Effector memory CD8-positive, alpha-beta T cell (primary cell): ENCODE measurements around the gene HOXA9.

Source experiments
- ATAC-seq: fragments of 150-1000 bp; cut with Tn5 transposase; replicated peaks from 2 replicates; pipeline ENCODE4 v1.10.0; 2021; ENCODE audit warnings: mild to moderate bottlenecking, moderate library complexity
- DNase-seq, 3 experiments: peaks; one replicate each; pipeline ENCODE4 v3.0.0; 2021
- H3K27ac Mint-ChIP-seq, 2 donors: one replicate each; pipeline ENCODE4 v1.8.0; 2022; ENCODE audit warnings: mild to moderate bottlenecking in 2 of 2, mixed read lengths in 2 of 2, moderate library complexity in 2 of 2
- H3K27me3 Mint-ChIP-seq, 2 donors: one replicate each; pipeline ENCODE4 v1.8.0; 2022; ENCODE audit warnings: mixed read lengths in 2 of 2
- H3K36me3 Mint-ChIP-seq: one replicate; pipeline ENCODE4 v1.8.0; 2022; ENCODE audit warnings: mild to moderate bottlenecking, moderate library complexity, mixed read lengths; ENCODE audit not compliant: insufficient read depth
- H3K4me1 Mint-ChIP-seq, 2 donors: one replicate each; pipeline ENCODE4 v1.8.0; 2022; ENCODE audit warnings: low read depth in 2 of 2, mixed read lengths in 2 of 2
- H3K4me3 Mint-ChIP-seq, 2 donors: one replicate each; pipeline ENCODE4 v1.8.0; 2022; ENCODE audit warnings: mild to moderate bottlenecking in 2 of 2, mixed read lengths in 2 of 2, moderate library complexity in 2 of 2
- H3K9me3 Mint-ChIP-seq, 2 donors: one replicate each; pipeline ENCODE4 v1.8.0; 2022; ENCODE audit warnings: mixed read lengths in 2 of 2

HOXA9 gene

DNA sequence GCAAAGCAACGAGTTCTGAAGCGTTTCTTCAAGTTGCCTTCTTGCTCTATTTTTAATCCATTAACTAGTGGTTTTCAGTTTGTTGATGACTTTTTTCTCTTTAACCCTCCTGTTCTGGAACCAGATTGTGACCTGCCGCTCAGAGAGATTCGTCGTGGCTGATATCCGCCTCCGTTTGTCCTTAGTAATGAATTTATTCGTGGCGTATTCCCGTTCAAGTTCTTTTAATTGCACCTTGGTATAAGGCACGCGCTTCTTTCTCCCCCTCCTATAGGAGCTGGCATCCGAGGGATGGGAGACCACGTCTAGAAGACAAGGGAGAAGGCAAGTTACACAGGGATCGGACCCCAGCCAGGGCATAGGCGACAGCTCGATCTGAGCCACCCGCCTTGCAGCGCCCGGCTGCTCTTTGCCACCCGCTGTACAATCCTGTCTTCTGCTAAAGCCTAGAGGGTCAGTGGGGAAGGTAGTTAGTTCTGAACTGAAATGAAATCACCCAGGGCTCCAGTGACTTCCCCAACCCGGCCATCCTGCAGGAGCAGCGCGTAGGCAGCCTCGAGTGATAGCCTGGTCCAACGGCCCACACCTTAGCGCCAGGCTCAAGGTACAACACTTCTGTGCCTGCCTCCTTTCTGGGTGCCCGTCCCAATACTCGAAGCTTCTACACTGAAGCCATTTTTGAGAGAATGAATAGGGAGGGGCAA is 33.0 kb upstream of the HOXA9 start:
- H3K4me3 Mint-ChIP-seq: peak overlapping the region; percentile 74 to 75
- DNase-seq: no peak
- H3K4me1 Mint-ChIP-seq: peaks cover 31 to 37% of the 10 kb centered on the region in 2 donors
- ATAC-seq: no peak
- H3K27me3 Mint-ChIP-seq: peaks cover 90 to 100% of the 10 kb centered on the region in 2 donors
- H3K9me3 Mint-ChIP-seq: no peaks in the 10 kb centered on the region
- H3K36me3 Mint-ChIP-seq: peaks cover 25% of the 10 kb centered on the region
- peak overlapping the region in 1 of 2 donors; percentile 57 for H3K27ac Mint-ChIP-seq

DNA sequence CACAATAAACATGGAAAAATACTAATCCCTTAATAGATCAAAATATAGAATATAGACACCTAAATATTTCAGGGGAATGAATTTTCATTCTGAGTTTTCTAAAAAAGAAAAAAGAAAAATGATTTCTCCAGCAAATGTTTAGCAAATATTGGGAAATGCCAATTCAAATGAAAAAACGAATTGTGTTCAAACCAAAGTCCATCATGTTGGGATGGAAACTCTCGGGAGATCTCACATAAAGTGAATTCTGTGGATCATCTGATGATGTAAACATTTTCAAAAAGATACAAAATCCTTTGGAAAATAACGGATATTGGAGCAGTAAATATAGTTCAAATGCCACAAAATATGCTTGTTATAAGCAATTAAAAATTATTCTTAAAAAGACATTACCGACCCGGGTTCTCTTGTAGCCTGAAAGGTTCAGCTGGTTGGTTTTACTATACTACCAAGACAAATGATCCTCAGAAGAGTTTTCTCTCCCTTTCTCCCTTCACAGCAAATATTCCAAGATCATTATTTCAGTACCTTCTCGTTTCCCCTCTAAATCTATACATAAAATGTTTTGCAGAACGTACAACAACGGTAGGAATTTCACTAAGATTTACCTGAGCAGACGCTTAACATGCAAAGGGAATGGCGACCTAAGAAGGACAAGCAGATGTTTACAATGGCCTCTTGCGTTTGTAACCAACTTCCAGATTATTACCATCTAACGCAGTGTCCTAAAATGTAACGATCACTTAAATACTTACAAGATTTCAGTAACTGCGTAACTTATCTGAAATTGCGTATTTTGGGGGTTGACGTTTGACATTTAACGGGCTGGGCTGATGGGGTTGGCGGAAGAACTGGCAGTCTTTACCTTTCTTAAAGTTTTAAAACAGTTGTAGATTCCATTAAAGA is 32.1 kb upstream of the HOXA9 start:
- DNase-seq: no peak
- H3K4me3 Mint-ChIP-seq: no peak overlapping the region
- no peak for ATAC-seq
- no peaks in the 10 kb centered on the region for H3K9me3 Mint-ChIP-seq
- peaks cover 31 to 37% of the 10 kb centered on the region in 2 donors for H3K4me1 Mint-ChIP-seq
- peaks cover 23% of the 10 kb centered on the region for H3K36me3 Mint-ChIP-seq
- H3K27me3 Mint-ChIP-seq: peaks cover 83 to 97% of the 10 kb centered on the region in 2 donors
- H3K27ac Mint-ChIP-seq: peak overlapping the region in 1 of 2 donors; percentile 57

DNA sequence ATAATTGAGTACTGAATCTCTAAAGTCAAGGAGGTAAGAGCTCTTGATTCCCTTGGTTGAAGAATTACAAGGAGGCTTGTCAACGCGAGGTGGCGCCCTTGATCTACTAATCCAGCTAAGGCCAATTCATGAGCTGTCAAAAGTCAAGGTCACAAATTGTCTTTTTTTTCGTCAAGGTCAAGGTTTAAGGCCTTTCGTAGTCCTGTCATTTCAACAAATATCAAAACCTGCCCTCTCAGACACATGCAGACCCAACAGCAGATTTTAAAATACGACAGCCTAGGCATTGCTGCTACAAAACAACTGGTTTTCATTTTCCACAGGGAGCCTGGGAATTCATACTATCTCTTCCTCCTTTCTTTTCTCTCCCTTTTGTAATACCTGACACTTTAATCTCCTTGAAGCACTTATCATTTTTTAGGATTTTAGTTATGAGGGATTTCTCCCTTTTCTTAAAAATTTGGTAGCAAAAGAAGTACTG is 31.0 kb upstream of the HOXA9 start:
- Mint-ChIP-seq H3K4me3 (no peak overlapping the region), H3K4me1 (peaks cover 29 to 32% of the 10 kb centered on the region in 2 donors), H3K9me3 (no peaks in the 10 kb centered on the region), H3K27me3 (peaks cover 83 to 97% of the 10 kb centered on the region in 2 donors), H3K27ac (no peak overlapping the region), H3K36me3 (peaks cover 27% of the 10 kb centered on the region)
- DNase-seq (peak; percentile 80 to 82 (median 80)), ATAC-seq (peak; percentile 42)

DNA sequence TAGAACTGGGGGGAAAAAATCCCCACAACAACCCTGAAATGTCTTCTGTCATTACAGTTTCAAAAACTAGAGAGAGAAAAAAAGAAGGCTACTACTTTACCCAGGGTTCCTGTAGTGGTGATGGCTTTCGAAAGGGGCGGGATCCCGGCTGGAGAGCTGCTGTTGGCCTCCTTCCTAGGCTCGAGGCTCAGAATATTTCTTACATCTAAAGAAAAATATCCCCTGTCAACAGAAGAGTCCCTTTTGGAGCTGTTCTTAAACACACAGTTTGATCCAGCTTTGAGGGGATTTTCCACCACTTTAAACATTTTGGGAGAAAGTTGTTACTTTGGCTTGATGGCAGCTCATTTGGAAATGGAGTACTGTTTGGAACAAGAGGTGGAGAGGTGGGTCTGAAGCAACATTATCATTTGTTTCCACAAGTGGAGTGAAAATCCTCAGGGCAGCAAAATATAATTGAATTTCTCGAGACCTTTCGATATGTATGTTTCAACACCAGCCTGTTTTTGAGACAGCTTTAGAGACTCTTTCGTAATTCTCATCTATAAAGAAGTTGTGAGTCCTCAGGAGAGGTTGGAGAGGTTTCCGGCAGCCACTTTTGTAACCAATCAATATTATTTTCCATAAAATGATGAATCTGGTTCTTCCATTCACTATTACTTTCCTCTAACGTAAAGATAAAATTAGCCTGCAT is 29.5 kb upstream of the HOXA9 start:
- Mint-ChIP-seq H3K27ac (no peak overlapping the region), H3K4me1 (peaks cover 19 to 24% of the 10 kb centered on the region in 2 donors), H3K9me3 (no peaks in the 10 kb centered on the region), H3K27me3 (peaks cover 83 to 97% of the 10 kb centered on the region in 2 donors), H3K36me3 (peaks cover 20% of the 10 kb centered on the region), H3K4me3 (no peak overlapping the region)
- DNase-seq: no peak
- no peak for ATAC-seq

DNA sequence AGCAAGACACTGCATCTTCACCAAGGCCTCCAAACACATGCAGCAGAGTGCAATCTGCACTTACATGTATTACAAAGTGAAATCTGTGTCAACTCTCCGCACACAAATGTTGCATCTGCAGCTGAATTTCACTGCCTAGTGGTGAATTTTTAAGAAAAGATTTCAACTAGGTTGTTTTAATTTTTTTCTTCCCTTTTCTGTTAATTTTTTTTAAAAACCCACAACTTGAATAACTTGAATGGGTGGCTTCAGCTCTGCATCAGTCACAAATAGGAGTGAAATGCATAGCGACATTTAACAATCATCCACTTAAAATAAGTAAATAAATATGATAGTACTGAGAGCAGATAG is 28.6 kb upstream of the HOXA9 start:
- no peaks in the 10 kb centered on the region for H3K9me3 Mint-ChIP-seq
- peaks cover 17 to 29% of the 10 kb centered on the region in 2 donors for H3K4me1 Mint-ChIP-seq
- H3K4me3 Mint-ChIP-seq: peak overlapping the region in 1 of 2 donors; percentile 65
- DNase-seq: no peak
- ATAC-seq: no peak
- H3K27ac Mint-ChIP-seq: no peak overlapping the region
- peaks cover 25% of the 10 kb centered on the region for H3K36me3 Mint-ChIP-seq
- H3K27me3 Mint-ChIP-seq: peaks cover 85 to 97% of the 10 kb centered on the region in 2 donors

DNA sequence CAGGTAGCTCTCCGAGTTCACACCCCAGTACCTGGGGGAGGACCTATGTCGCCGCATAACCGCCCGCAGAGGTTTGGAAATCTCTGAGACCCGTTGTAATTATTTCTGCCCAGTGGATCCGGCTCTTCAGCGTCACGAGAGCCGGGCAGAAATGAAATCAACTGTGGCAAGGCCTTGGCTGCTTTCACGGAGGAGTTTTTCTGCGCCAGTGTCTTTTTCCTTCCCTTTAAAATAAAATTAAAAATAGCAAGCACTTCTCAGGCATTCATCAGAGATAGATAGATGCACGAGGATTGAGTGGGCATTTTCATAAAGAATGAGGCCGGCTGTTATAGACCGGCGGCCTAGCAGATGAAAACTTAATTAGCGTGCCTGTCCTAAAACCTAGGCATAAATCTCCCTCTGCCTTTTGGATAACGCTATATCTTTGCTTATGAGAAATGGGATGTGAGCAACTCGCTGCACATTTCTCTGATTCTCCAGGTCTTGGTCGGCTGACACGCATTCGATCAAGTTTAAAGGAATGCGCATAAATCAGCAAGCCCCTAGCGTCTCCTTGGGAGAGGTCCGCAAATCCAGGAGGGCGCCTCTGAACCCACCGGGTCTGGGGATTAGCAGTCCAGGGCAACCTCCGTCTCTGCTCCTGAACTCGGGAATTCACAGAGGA is 28.1 kb upstream of the HOXA9 start:
- H3K4me1 Mint-ChIP-seq: peaks cover 16 to 30% of the 10 kb centered on the region in 2 donors
- H3K27ac Mint-ChIP-seq: no peak overlapping the region
- H3K36me3 Mint-ChIP-seq: peaks cover 26% of the 10 kb centered on the region
- no peak for DNase-seq
- ATAC-seq: no peak
- H3K9me3 Mint-ChIP-seq: no peaks in the 10 kb centered on the region
- peak overlapping the region in 1 of 2 donors; percentile 65 for H3K4me3 Mint-ChIP-seq
- peaks cover 85 to 97% of the 10 kb centered on the region in 2 donors for H3K27me3 Mint-ChIP-seq

DNA sequence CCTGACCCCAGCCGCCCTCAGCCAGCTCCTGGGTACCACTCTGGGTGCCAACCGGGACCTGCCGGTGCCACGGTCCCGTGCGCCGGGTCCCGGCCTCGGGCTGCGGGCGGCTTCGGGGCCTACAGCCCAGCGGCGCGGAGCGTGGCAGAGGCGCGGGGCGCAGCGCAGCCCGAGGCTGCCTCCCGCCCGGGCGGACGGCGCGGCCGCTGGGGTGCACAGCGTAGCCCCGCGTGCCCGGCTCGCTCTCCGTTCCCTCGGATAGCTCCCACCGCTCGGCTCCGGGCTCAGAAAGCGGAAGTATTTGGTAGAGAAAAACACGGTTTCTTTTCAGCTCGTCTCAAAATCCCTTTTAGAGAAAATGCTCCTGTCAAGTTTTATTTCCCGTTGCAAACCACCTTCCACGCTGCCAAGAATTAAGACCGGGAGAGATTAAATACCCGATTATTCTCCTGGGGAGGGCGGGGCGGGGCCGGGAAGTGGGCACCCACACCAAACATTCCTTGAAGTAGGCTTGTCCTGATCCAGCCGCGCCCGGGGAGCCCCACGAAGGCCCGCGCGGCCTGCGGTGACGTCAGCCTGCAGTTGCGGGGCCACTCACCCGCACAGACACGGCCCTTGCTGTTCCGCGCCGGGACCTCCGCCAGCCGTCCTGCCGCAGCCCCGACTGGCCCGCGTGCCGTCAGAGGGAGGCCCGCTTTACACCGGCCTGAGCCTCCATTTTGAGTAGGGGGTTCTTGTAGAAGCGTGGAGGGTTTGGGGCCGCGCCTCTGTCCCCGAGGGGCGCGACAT is 27.4 kb upstream of the HOXA9 start:
- Mint-ChIP-seq H3K36me3 (peaks cover 23% of the 10 kb centered on the region), H3K4me3 (peak overlapping the region; percentile 40 to 65), H3K27me3 (peaks cover 85 to 97% of the 10 kb centered on the region in 2 donors), H3K9me3 (no peaks in the 10 kb centered on the region), H3K4me1 (peaks cover 20 to 34% of the 10 kb centered on the region in 2 donors), H3K27ac (no peak overlapping the region)
- ATAC-seq (peak; percentile 64), DNase-seq (no peak)

DNA sequence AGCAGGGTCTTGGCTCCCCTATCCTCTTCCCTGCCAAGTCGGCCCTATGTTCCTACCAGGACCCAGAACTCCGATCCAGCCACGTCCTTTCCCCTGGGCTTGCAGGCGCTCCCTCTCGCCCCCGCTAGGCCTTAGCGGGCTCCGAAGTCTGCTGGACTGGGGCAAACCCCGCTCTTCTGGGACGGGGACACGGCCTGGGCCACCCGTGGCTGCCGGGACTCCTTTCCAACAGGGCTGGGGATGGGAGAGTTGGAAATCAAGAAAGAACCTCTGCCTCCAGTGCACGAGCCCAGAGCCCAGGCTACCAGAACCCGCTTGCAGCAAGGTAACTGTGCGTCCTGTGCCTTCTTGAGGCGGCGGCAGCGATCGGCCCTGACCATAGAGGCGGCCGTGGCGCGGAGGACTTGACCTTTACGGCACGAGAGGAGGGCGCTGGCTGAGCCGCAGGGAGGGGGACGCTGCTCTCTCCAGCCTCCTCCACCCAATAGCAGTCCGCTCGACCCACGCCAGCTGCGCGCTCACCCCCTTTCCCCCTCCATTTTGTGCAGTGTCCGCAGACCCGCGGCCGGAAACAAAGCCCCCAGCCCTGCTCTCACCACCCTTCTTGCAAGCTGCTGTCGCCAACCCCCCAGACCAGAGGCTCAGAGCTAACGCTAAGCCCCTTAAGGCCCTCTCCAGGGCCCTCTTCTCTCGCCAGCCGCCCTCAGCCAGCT is 26.7 kb upstream of the HOXA9 start:
- no peak for DNase-seq
- Mint-ChIP-seq H3K4me3 (peak overlapping the region; percentile 40 to 65), H3K36me3 (peaks cover 22% of the 10 kb centered on the region), H3K27me3 (peaks cover 84 to 97% of the 10 kb centered on the region in 2 donors), H3K4me1 (peaks cover 22 to 34% of the 10 kb centered on the region in 2 donors), H3K9me3 (no peaks in the 10 kb centered on the region), H3K27ac (no peak overlapping the region)
- ATAC-seq: no peak

DNA sequence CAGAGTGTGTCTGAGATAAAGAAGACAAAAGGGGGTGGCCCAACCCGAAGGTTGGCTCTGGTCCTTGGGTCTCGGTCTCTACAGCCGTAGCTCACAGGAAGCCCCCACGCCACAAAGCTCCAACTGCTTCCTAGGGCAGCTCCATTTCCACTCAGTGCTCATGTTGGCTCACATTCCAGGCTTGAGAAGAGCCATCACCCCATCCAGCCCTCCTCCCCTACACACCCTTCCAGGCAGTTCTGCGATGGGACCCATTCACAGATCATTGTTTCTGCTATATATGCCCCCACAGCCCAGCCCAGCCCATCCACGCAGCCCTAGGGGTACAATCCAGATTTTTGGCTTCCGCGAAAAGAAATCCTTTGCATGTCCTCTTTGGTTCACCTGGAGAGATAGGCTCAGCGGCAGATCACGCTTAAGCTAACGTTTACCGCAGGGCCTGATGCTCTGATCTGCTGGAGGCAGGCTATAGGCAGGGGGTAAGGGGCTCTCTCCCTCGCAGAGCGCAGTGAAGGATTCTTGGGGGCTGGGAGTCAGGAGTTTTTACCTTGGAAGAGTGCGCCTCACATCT is 25.9 kb upstream of the HOXA9 start:
- Mint-ChIP-seq H3K27ac (no peak overlapping the region), H3K4me3 (peak overlapping the region; percentile 40 to 65), H3K9me3 (no peaks in the 10 kb centered on the region), H3K27me3 (peaks cover 84 to 97% of the 10 kb centered on the region in 2 donors), H3K4me1 (peaks cover 22 to 38% of the 10 kb centered on the region in 2 donors), H3K36me3 (peaks cover 22% of the 10 kb centered on the region)
- no peak for ATAC-seq
- no peak for DNase-seq

DNA sequence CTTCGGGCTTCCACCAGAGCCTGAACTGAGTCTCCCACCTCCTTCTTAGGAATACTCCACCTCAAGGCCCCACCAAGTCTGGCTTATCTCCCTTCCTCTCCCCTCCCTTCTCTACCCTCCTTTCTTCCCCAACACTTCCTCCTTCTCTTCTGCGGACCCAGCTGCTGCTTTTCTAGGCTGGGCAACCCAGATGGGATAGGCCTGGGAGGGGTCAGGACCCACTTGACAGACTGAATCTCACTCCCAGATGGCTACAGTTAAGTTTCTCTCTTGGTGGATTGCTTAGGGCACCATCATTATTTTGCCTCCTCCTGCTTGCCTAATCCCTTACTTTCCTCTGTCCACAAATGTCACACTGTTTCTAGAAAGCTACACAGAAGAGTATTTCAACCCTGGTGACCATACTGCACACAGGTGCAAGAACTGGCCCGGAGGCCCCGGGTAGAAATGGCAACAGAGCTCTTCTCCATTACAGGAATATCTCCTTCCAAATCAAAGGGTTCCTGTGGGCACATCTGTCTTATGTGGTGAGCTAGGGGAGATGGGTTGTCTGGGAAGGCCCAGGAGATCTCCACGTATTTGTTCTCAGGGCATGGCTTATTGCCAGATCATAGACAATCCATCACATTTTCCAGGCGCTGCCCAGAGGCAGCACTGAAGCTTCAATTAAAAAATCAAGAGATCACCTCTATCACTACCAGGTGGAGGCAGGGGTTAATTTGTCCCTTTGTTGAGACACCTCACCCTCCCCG is 24.8 kb upstream of the HOXA9 start:
- H3K36me3 Mint-ChIP-seq: peaks cover 29% of the 10 kb centered on the region
- peak overlapping the region in 1 of 2 donors; percentile 69 for H3K27ac Mint-ChIP-seq
- no peak for DNase-seq
- ATAC-seq: no peak
- no peaks in the 10 kb centered on the region for H3K9me3 Mint-ChIP-seq
- H3K27me3 Mint-ChIP-seq: peaks cover 91 to 97% of the 10 kb centered on the region in 2 donors
- peak overlapping the region; percentile 9 to 86 for H3K4me3 Mint-ChIP-seq
- peaks cover 32 to 46% of the 10 kb centered on the region in 2 donors for H3K4me1 Mint-ChIP-seq
